ENCODE data around the gene MTA1.

MTA1 gene

DNA sequence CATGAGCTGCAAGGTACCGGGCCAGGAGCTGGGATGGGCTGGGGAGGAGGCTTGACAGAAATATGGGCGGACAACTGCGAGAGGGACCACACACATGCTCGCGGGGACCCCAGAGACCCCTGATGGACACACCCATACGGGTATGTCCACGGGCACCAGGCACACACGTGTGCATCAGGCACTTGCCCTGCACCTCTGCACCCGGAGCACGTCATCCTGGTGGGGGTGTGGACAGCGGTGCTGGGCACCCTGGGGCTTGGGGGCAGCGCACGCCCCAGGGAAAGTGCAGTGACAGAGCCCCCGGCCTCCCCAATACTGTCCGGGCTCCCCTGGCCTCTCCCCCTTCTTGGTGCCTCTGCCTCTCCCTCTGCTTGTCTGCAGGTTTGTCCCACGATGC lies 65.4 kb downstream of the MTA1 start:
- Histone ChIP-seq H3K4me2 (ENCODE audit: low read depth, low read length) (no peak overlapping the region), H3K4me1 (ENCODE audit: low read length) (peaks cover 17% of the 10 kb centered on the region; the same call in 1 of the 2 replicates), H3K79me2 (ENCODE audit: low read length) (peaks cover 16% of the 10 kb centered on the region), H3K4me3 (ENCODE audit: low read length) (no peak overlapping the region), H3K36me3 (replicated peaks; ENCODE audit: insufficient read depth, low read length) (no peaks in the 10 kb centered on the region), H3K27ac (ENCODE audit: low read length) (no peak overlapping the region), H3K9ac (ENCODE audit: low read length) (no peak overlapping the region), H2AFZ (ENCODE audit: low read length) (no peak overlapping the region), H3K9me3 (replicated peaks; ENCODE audit: insufficient read depth, low read length) (no peaks in the 10 kb centered on the region), H3K9me2 (replicated peaks; ENCODE audit: insufficient read depth, low read length) (no peaks in the 10 kb centered on the region), H4K20me1 (ENCODE audit: insufficient read depth, low read length) (no peaks in the 10 kb centered on the region), H3F3A (ENCODE audit: insufficient read depth, low read length) (peaks cover 8% of the 10 kb centered on the region; the same call in 1 of the 2 replicates), H3K27me3 (replicated peaks; ENCODE audit: insufficient read depth, low read length) (peaks cover 12% of the 10 kb centered on the region; the same call in 1 of the 2 replicates)
- no peak for DNase-seq
- TF ChIP-seq, protein P1, sequence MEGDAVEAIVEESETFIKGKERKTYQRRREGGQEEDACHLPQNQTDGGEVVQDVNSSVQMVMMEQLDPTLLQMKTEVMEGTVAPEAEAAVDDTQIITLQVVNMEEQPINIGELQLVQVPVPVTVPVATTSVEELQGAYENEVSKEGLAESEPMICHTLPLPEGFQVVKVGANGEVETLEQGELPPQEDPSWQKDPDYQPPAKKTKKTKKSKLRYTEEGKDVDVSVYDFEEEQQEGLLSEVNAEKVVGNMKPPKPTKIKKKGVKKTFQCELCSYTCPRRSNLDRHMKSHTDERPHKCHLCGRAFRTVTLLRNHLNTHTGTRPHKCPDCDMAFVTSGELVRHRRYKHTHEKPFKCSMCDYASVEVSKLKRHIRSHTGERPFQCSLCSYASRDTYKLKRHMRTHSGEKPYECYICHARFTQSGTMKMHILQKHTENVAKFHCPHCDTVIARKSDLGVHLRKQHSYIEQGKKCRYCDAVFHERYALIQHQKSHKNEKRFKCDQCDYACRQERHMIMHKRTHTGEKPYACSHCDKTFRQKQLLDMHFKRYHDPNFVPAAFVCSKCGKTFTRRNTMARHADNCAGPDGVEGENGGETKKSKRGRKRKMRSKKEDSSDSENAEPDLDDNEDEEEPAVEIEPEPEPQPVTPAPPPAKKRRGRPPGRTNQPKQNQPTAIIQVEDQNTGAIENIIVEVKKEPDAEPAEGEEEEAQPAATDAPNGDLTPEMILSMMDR (IDR thresholded peaks at IDR 0.05; ENCODE audit: low read length) = no peak
- TF ChIP-seq EZH2phosphoT487 (IDR thresholded peaks at IDR 0.05; ENCODE audit: low read length) = no peak
- TF ChIP-seq EZH2 (optimal IDR thresholded peaks at IDR 0.05; ENCODE audit: low read depth, low read length) = no peak

GRCh38 chr14:105485739-105486162 lies 66.1 kb downstream of the MTA1 start:
- Histone ChIP-seq H3K4me2 (ENCODE audit: low read depth, low read length) (no peak overlapping the region), H3K9me3 (replicated peaks; ENCODE audit: insufficient read depth, low read length) (no peaks in the 10 kb centered on the region), H4K20me1 (ENCODE audit: insufficient read depth, low read length) (no peaks in the 10 kb centered on the region), H3K4me3 (ENCODE audit: low read length) (no peak overlapping the region), H3K27ac (ENCODE audit: low read length) (no peak overlapping the region), H3K36me3 (replicated peaks; ENCODE audit: insufficient read depth, low read length) (no peaks in the 10 kb centered on the region), H3K9me2 (replicated peaks; ENCODE audit: insufficient read depth, low read length) (no peaks in the 10 kb centered on the region), H2AFZ (ENCODE audit: low read length) (no peak overlapping the region), H3K4me1 (ENCODE audit: low read length) (peaks cover 17% of the 10 kb centered on the region; the same call in 1 of the 2 replicates), H3F3A (ENCODE audit: insufficient read depth, low read length) (peaks cover 8% of the 10 kb centered on the region; the same call in 1 of the 2 replicates), H3K27me3 (replicated peaks; ENCODE audit: insufficient read depth, low read length) (peaks cover 10% of the 10 kb centered on the region; the same call in 1 of the 2 replicates), H3K79me2 (ENCODE audit: low read length) (peaks cover 16% of the 10 kb centered on the region), H3K9ac (ENCODE audit: low read length) (no peak overlapping the region)
- TF ChIP-seq, protein P1 (IDR thresholded peaks at IDR 0.05; ENCODE audit: low read length) = peak; percentile 17; the same call in 1 of the 2 replicates
- TF ChIP-seq EZH2 (optimal IDR thresholded peaks at IDR 0.05; ENCODE audit: low read depth, low read length) = no peak
- no peak for DNase-seq

GRCh38 chr14:105486163-105486973 lies 66.7 kb downstream of the MTA1 start, which contains the start of gene CRIP1:
TSS of gene CRIP1 (plus strand) at chr14:105486886. CDS start at chr14:105487260, 374 bp downstream.
- Histone ChIP-seq H3K4me3 (ENCODE audit: low read length) (peak within 1 kb of the TSS; percentile 87), H3K27me3 (replicated peaks; ENCODE audit: insufficient read depth, low read length) (peaks cover 10% of the 10 kb centered on the region; the same call in 1 of the 2 replicates), H3K79me2 (ENCODE audit: low read length) (peaks cover 16% of the 10 kb centered on the region), H3F3A (ENCODE audit: insufficient read depth, low read length) (peaks cover 8% of the 10 kb centered on the region; the same call in 1 of the 2 replicates), H3K36me3 (replicated peaks; ENCODE audit: insufficient read depth, low read length) (no peaks in the 10 kb centered on the region), H3K4me1 (ENCODE audit: low read length) (peaks cover 17% of the 10 kb centered on the region; the same call in 1 of the 2 replicates), H3K9ac (ENCODE audit: low read length) (peak within 1 kb of the TSS; percentile 77), H4K20me1 (ENCODE audit: insufficient read depth, low read length) (no peaks in the 10 kb centered on the region), H3K9me2 (replicated peaks; ENCODE audit: insufficient read depth, low read length) (no peaks in the 10 kb centered on the region), H3K9me3 (replicated peaks; ENCODE audit: insufficient read depth, low read length) (no peaks in the 10 kb centered on the region), H3K27ac (ENCODE audit: low read length) (peak within 1 kb of the TSS; percentile 66; the same call in 1 of the 2 replicates), H3K4me2 (ENCODE audit: low read depth, low read length) (peak within 1 kb of the TSS; percentile 87), H2AFZ (ENCODE audit: low read length) (peak within 1 kb of the TSS; percentile 62)
- TF ChIP-seq EZH2phosphoT487 (IDR thresholded peaks at IDR 0.05; ENCODE audit: low read length) = no peak
- TF ChIP-seq, protein P1 (IDR thresholded peaks at IDR 0.05; ENCODE audit: low read length) = no peak
- no peak for TF ChIP-seq EZH2 (optimal IDR thresholded peaks at IDR 0.05; ENCODE audit: low read depth, low read length)
- DNase-seq = no peak

All from MM.1S (cell line).